ENCODE measurements around the gene PAXX.

Gene PAXX

GRCh38 chr9:136968333-136969127, 23.7 kb upstream of the PAXX start:
- peak in 1 of 2 experiments; percentile 19 for DNase-seq

- DNase-seq, result no peak
Observed at GRCh38 chr9:136969150-136969549, 23.1 kb upstream of the PAXX start.

- no peak for DNase-seq
Observed at GRCh38 chr9:136969774-136970173, 22.4 kb upstream of the PAXX start.

- DNase-seq, result no peak
Observed at GRCh38 chr9:136970361-136970760, 21.9 kb upstream of the PAXX start.

- DNase-seq, result no peak
Observed at GRCh38 chr9:136971746-136972145, 20.5 kb upstream of the PAXX start.

- no peak for DNase-seq
Observed at GRCh38 chr9:136972335-136972734, 19.9 kb upstream of the PAXX start.

- no peak for DNase-seq
Observed at GRCh38 chr9:136972743-136973142, 19.5 kb upstream of the PAXX start.

- no peak for DNase-seq
Observed at GRCh38 chr9:136973618-136974617, 18.3 kb upstream of the PAXX start.

GRCh38 chr9:136974817-136975535, 17.2 kb upstream of the PAXX start:
- no peak for DNase-seq

- peak in 1 of 2 experiments; percentile 27 for DNase-seq
Observed at GRCh38 chr9:136975644-136976043, 16.6 kb upstream of the PAXX start.

- no peak for DNase-seq
Observed at GRCh38 chr9:136977223-136977622, 15.0 kb upstream of the PAXX start, which contains the start of gene PTGDS. Gene PTGDS, plus strand, starts transcription at chr9:136977504. Its CDS starts 75 bp downstream, at chr9:136977579.

GRCh38 chr9:136977649-136978072, 14.6 kb upstream of the PAXX start:
- DNase-seq, result no peak

GRCh38 chr9:136978073-136978864, 14.0 kb upstream of the PAXX start:
- DNase-seq, result peak in 1 of 2 experiments; percentile 35

- DNase-seq, result no peak
Observed at GRCh38 chr9:136978865-136979544, 13.2 kb upstream of the PAXX start.

- no peak for DNase-seq
Observed at GRCh38 chr9:136979769-136980587, 12.2 kb upstream of the PAXX start.

- DNase-seq, result no peak
Observed at GRCh38 chr9:136980669-136981478, 11.3 kb upstream of the PAXX start.

- DNase-seq, result no peak
Observed at GRCh38 chr9:136981588-136982231, 10.5 kb upstream of the PAXX start.

- no peak for DNase-seq
Observed at GRCh38 chr9:136982232-136983051, 9.8 kb upstream of the PAXX start, which contains the start of gene LCNL1. Gene LCNL1, plus strand, starts transcription at chr9:136982993. Its CDS starts 594 bp downstream, at chr9:136983587.
